HG02938 (cell line): ENCODE measurements around the gene CCDC34.
A peak's percentile ranks its signal among the peaks of the same experiment; 100 is the strongest.
"Not testable (repeated sequence)": the region's sequence is repeated elsewhere in the genome, so short reads cannot be mapped to it uniquely, and the experiment has no call there.

Experiments used
- ATAC-seq: cut with Tn5 transposase; IDR thresholded peaks from one replicate; pipeline ENCODE4 v1.9.1; 2021; ENCODE audit warnings: mild to moderate bottlenecking, moderate library complexity; ENCODE audit not compliant: unreplicated experiment

Gene CCDC34

DNA sequence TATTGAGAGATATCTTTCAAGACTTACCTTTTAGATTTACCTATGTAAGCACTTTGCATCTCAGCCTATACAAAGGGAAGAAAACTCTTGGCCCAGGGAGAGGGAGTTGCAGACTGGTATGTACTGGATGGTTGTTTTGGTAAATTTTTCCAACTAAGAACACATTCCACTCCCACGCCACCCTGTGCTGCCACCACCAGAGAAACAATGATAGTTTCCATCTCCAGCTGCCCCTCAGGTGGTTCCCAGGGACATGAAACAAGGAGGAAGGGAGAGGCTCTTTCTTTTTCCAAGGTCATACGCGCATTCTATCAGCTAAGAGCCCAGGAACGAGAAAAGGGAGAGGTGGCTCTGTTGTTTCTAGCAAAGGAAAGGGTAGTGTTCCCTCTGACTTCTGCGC is 34.4 kb downstream of the CCDC34 start:
- ATAC-seq, result no peak

DNA sequence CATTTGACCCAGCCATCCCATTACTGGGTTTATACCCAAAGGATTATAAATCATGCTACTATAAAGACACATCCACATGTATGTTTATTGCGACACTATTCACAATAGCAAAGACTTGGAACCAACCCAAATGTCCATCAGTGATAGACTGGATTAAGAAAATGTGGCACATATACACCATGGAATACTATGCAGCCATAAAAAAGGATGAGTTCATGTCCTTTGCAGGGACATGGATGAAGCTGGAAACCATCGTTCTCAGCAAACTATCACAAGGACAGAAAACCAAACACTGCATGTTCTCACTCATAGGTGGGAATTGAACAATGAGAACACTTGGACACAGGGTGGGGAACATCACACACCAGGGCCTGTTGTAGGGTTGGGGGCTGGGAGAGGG is 36.0 kb downstream of the CCDC34 start:
- ATAC-seq, result not testable (repeated sequence)

DNA sequence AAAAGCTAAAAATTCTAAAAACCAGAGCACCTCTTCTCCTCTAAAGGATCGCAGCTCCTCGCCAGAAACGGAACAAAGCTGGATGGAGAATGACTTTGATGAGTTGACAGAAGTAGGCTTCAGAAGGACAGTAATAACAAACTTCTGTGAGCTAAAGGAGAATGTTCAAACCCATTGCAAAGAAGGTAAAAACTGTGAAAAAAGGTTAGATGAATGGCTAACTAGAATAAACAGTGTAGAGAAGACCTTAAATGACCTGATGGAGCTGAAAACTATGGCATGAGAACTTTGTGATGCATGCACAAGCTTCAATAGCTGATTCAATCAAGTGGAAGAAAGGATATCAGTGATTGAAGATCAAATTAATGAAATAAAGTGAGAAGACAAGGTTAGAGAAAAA is 40.8 kb downstream of the CCDC34 start:
- ATAC-seq, result not testable (repeated sequence)

DNA sequence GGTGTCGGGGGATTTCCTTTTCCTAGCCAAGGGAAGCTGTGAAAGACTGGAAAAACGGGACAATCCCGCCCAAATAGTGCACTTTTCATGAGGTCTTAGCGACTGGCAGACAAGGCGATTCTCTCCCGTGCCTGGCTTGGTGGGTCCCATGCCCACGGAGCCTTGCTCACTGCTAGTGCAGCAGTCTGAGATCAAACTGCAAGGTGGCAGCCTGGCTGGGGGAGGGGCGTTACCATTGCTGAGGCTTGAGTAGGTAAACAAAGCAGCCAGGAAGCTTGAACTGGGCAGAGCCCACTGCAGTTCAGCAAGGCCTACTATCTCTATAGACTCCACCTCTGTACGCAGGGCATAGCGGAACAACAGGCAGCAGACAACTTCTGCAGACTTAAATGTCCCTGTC is 41.7 kb downstream of the CCDC34 start:
- not testable (repeated sequence) for ATAC-seq

DNA sequence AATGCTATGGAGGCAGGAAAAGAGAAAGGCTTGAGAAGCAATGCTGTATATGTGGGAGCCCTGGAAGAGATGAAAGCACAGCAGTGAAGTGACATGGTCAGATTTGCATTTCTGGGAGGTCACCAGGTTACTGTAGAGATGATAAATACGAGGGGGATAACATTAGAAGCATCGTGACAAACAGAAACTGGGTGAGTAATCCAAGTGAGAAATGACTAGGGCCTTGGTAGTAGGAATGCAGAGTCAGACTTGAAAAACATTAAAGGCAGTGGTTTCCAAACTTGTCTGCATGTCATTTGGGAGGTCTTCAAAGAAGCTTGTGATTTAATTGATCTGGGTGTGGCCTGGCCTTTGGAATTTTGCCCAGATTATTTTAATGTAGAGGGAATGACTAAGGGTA is 43.9 kb downstream of the CCDC34 start:
- peak; percentile 99 for ATAC-seq

DNA sequence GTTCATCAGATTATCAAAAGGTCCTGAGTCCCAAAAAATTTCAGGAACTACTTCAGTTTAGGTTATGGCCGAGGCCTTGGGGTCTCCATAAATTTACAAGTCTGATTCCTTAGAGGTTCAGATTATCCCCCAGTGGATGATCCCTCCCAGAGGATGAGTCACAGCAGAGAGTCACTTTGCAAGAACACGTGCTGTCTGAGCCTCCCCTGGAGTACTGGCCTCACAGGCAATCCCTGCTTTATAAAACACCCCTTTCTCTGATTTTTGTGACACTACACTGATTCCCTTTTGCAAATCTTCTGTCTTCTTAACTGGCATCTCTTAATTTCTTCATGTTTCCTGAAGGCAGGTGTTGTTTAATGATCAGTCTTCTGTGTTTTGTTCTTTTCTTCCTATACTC is 45.3 kb downstream of the CCDC34 start:
- ATAC-seq, result no peak

DNA sequence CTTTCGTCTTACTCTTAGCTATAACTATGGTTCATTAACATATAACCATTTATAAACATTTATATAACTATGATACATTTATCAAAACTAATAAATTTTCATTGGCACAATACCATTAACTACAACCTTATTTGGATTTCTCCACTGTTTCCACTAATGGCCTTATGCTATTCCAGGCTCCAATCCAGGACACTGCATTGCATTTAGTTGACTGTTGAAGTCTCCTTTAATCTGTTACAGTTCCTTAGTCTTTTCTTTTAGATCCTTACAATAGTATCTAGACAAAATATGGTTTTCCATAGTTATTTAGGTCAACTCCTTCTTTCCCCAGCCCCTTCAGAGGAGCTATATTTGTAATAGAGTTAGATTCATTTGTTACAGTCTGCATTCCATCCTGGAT is 47.2 kb downstream of the CCDC34 start:
- no peak for ATAC-seq

DNA sequence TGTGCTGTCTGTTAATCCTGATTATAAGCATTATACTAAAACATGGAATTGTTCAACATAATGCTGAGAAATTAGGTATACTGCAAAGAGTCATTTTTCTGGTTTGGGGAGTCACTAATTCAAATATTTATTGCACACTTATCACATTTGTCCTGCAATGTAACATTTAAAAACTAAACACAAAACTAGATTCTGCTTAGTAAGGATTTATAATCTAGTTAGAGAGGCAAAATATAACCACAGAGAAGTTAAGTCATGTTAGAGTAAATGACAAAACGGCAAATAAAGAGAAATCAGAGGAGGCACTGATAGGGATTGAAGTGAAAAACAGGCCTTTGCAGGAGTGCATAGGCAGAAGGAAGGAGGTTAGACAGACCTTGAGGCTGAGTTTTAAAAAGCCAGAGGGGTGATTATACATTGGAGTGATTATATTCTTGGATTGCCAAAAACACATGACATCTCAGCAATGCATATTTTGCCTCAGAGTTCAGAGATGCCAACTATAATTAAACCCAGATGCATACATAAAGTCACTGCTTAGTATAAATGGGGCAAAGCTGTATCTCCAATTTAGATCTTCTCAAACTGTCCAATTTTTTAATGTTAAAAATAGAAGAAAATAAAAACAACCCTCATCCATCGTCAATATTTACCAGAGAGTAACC is 49.7 kb downstream of the CCDC34 start:
- ATAC-seq, result no peak

DNA sequence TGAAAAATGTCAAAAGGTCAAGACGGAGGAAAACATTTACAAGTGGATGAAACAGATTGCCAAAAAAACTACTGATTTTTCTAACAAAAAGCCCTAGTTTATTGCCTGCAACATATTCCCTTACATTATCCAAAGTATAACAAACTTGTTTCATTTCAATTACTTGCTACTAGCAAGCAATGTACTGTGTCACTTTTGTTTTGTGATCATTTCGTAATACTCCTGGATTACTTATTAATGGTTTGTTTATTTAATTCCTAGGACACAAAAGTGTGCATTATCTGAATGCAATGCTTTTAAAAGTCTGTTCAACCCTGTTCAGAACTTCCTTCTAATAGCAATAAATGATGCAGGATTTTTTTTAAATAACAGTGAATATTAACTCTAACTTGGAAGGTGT is 50.9 kb downstream of the CCDC34 start:
- ATAC-seq, result no peak

DNA sequence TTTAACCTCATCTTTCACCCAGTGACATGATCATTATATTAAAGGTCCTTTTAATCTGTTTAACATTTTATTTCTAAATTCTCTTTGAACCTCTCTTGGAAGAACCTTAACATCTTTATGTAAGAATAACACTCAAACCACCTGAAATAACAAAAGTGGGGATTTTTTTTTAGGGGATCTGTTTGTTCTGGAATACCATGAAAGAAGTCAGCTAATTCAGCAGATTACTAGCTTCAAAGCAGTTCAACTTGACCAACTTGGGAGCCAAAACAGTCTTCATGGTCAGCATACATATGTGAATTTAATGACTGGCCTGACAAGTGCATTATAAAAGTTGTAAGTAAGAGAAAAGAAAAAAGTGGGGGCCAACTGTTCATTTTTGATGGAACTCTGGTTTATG is 52.3 kb downstream of the CCDC34 start:
- no peak for ATAC-seq

DNA sequence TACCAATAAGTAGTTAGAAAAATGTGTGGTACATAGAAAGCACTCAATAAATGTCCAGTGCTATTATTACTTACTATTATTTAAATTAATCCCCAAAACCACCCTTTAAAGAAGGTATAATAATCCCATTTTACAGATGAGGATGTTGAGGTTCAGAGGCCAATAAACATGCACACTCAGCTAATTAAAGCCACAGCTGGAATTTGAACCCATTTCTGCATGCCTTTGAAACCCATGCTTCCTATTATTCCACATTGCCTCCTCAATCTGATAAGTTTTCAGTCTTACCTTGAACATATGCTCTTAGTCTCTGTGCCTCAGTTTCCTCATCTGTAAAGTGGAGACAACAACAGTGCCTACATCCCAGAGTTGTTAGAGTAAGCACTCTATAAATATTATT is 52.8 kb downstream of the CCDC34 start:
- no peak for ATAC-seq

DNA sequence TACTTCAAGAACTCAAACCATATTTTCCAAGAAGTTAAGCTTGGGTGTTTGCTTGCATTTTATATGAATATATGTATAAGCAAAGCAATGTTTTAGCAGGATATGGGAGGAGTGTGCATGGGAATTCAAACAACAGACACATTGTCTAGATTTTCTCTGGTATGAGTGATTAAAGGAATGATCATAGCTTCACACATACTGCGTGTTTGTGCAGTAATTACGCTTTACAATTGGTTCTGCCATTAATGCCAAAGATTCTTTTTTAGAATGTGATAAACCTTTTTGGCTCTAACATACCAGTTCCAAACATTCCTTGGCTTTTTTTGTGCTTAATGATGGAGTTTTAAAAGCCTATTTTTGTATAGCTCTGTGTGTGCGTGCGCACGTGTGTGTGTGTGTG is 54.0 kb downstream of the CCDC34 start:
- no peak for ATAC-seq

DNA sequence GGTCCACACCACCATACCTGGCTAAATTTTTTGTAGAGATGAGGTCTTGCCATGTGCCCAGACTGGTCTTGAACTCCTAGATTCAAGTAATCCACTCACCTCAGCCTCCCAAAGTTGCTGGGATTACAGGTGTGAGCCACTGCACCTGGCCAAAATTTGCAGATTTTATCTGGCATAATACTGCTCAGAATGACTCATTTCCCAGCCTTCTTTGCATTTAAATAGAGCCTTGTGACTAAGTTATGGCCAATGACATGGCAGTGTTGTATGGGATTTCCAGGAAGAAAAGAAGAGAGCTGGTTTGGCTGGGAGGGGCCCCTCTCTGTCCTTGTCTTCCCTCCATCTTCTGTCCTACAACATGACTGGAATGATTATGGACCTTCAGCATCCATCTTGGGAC is 55.8 kb downstream of the CCDC34 start:
- ATAC-seq, result no peak

DNA sequence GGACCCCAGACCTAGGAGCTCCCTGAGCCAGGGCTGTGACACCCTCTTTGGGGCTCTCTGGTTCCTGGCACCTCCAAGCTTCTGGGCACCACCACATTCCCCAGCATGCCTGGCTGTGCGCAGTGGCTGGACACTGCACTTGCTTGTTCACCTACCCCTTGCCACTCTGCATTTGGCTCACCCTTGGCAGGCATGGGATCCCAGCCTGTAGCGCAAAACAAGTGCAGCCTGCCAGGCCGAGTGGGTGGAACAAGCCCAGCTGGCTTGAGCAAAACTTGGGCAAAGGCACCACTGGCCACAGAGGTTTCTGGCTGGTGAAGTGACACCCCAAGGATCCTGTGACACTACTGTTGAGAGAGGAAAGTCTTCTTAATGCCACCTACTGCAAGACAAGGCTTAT is 57.3 kb downstream of the CCDC34 start:
- no peak for ATAC-seq

DNA sequence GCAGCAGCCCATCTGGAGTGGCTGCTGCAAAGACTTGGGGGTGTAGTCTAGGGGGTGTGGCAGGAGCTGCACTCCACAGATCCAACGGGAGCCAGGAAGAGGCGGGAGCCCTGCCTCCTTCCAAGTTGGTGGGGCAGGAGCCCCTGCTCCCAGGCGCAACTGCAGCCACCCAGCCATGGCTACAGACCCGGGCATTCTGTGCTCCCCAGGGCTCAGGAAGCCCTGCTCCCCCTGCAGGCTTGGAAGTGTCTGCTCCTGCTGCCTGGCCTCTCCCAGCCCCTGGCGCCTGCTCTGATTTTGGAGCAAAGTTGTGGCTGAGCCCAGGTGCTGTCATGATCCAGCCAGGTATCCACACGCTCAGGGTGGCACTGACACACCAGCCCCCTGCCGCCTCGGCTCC is 58.5 kb downstream of the CCDC34 start:
- ATAC-seq, result no peak

DNA sequence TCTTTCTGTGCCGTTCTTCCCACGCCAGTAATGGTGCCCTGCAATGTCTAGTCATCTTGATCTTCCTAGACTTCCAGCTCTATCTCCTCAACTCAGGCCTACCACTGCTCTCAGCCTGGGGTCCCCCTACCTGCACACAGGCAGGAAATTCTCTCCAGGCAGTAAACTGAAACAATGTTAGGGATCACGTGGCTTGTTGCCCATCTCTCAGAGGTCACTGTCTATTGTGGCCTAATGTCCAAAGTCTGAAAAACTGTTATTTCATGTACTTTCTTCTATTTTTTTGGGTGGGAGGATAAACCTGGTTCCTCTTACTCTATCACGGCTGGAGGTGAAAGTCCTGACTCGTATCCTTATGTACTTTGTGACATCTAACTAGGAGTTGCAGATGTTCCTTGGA is 59.1 kb downstream of the CCDC34 start:
- ATAC-seq, result no peak

DNA sequence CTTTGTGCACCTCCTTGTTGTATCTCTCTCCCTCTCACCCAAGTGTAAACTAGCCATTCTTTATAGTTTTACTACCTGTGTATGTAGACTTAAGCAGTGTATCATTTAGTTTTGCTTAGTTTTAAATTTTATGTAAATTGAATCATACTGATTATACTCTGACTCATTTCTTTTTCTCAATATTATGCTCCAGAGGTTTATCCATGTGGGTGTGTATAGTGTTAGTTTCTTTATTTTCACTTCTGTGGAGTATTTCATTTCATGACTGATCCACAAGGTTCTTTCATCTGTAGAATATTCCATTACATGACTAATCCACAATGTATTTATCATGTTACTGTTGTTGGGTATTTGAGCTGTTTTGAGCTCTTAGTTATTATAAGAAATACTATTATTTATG is 62.0 kb downstream of the CCDC34 start:
- ATAC-seq, result no peak

DNA sequence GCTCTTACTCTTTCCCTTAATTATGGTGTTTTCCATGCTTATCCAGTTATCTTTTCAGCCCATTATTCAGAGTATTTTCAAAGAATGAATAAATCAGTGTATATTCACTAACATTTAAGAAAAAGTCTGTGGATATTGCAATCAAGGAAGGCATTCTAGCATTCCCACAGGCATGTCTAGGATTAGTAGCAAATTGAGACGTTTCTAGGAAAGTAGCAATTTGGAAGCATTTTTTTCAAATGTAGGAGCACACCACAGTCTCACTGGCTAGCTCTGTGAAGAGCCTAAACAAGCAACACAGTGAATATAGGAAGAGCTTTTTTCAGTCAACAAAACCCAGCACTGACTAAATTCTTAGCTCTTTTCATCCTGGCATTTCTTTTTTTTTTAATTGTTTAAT is 65.4 kb downstream of the CCDC34 start:
- no peak for ATAC-seq

DNA sequence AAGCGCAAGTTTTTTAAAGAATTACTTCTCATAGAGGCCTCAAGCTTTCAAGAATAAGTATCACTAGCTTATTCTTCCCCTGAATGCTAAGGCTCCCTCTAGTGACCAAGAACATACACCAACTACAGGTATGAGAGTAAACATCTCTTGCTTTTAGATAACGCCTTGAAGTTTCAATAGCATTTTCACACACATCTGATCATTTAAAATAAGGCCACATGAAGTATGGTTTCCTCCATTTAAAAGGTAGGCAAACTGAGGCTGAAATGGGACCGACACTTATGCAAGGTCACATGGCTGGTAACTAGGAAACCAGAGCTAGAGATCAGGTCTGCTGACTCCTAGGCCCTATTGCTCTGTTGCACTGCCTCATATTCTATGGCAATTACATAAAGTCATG is 66.5 kb downstream of the CCDC34 start:
- ATAC-seq, result peak; percentile 77

DNA sequence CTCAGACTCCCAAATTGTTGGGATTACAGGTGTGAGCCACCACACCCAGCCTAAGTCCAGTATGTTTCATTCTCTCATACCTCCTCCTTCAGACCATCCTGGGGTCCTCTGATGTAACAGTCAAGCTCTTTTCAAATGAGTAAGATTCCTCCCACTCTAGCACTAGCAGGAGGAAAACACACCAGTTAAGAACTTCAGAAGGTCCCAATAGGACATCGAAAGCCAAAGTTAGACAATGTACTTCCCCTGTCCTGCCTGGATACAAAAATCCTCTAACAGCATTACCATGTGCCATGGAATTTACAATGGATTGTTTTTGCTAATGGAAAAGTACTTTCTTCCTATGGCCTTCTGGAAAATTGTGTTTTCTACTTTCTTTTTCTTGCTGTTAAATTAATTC is 67.1 kb downstream of the CCDC34 start:
- ATAC-seq, result no peak

DNA sequence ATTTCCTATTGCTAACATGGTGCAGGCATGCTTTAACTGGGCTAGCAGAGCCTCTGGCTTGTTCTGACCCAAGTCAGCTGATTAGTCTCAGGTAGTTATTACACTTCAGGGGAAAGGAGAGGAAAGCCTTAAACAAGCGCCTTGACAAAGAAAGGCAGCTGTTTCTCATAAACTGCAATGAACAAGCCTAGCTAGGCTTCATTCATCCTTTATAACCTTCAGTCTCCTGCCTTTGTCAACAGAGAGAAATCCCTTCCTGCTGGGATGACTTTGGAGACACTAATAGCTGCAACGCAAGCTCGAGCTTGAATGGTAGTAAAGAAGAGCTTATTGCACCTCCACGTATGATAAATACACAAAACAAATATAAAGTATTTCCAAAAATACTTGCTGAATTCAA is 68.4 kb downstream of the CCDC34 start:
- ATAC-seq, result no peak

DNA sequence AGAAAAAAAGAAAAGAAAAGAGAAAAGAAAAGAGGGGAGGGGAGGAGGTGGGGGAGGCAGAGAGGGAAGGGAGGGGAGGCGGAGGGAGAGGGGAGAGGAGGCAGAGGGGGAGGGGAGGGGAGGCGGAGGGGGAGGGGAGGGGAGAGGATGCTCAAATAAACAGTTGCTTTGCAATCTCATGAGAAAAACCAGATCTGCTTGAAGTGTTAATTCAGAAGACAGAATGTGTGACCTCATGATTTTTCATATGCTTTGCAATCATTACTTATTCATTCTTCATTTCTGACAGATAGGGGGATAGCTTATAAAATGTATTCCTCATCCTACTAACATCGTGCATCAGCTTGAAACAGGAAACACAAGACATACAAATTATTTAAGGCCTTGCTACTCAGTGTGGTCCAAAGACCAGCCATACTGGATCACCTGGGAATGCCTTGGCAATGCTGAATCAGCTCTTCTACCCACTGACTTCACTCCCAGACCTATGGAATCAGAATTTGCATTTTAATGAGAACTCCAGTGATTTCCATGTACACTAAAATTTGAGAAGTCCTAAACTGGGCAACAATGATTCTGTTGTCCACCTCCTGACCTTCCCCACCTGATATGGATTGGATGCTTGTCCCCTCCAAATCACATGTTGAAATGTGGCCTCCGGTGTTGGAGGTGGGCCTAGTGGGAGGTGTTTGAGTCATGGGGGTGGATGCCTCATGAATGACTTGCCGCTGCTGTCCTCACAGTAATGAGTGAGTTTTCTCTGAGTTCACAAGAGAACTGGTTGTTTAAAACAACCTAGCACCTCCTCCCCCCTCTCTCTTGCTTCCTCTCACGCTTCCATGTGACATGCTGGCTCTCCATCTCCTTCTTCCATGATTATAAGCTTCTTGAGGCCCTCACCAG is 69.2 kb downstream of the CCDC34 start:
- no peak for ATAC-seq

DNA sequence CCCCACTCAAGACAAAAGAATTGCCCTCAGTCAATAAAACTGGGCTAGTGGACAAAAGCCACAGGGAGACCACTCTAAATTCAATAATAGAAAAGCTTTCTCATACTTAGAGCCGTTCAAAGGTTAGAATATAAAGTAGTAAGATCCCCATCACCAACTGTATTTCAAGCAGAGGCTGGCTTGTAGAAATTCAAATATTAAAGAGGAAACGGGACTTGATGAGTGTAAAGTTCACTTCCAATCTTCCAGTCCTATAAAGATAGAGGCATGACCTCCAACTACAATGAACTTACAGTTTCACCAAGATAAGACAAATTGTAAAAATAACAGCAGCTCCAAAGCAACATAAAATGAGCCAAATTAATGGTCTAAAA is 70.4 kb downstream of the CCDC34 start:
- ATAC-seq, result no peak
